Mesothelial cell of epicardium (in vitro differentiated cells): ENCODE measurements around the gene ST6GALNAC4. TPM values are rescaled to one million over a fixed set of nuclear protein-coding genes. Genes with fewer than 3 reads are reported as not detected.

Experiments
- DNase-seq, 2 experiments: peaks; one replicate each; pipeline ENCODE4 v3.0.0; 2021; ENCODE audit warnings: low spot score in 2 of 2; ENCODE audit not compliant: unreplicated experiment in 2 of 2
- H3K27ac Mint-ChIP-seq: 2 replicates; pipeline ENCODE4 v1.8.0; 2021; ENCODE audit warnings: mixed read lengths
- H3K27me3 Mint-ChIP-seq: 2 replicates; pipeline ENCODE4 v1.8.0; 2021; ENCODE audit warnings: low read depth, mixed read lengths
- H3K36me3 Mint-ChIP-seq: 2 replicates; pipeline ENCODE4 v1.8.0; 2021; ENCODE audit warnings: mixed read lengths
- H3K4me1 Mint-ChIP-seq: 2 replicates; pipeline ENCODE4 v1.8.0; 2021; ENCODE audit warnings: mixed read lengths
- H3K4me3 Mint-ChIP-seq: 2 replicates; pipeline ENCODE4 v1.8.0; 2021; ENCODE audit warnings: mild to moderate bottlenecking, moderate library complexity, mixed read lengths
- H3K9me3 Mint-ChIP-seq: 2 replicates; pipeline ENCODE4 v1.8.0; 2021; ENCODE audit warnings: mixed read lengths
- total RNA-seq: library from RNA; stranded (reverse); gene quantifications from 3 replicates; pipeline ENCODE4 v1.2.1, GENCODE V29; 2021
- TF ChIP-seq, protein P1 (sequence below): fragments of 200-600 bp; sonication (generic); IDR thresholded peaks from one replicate; pipeline ENCODE4 v1.5.0; 2021; ENCODE audit warnings: antibody characterized with exemption; ENCODE audit not compliant: unreplicated experiment

ST6GALNAC4 gene
- total RNA-seq, 1 donor from 2014 or later: 14.5 TPM

DNA sequence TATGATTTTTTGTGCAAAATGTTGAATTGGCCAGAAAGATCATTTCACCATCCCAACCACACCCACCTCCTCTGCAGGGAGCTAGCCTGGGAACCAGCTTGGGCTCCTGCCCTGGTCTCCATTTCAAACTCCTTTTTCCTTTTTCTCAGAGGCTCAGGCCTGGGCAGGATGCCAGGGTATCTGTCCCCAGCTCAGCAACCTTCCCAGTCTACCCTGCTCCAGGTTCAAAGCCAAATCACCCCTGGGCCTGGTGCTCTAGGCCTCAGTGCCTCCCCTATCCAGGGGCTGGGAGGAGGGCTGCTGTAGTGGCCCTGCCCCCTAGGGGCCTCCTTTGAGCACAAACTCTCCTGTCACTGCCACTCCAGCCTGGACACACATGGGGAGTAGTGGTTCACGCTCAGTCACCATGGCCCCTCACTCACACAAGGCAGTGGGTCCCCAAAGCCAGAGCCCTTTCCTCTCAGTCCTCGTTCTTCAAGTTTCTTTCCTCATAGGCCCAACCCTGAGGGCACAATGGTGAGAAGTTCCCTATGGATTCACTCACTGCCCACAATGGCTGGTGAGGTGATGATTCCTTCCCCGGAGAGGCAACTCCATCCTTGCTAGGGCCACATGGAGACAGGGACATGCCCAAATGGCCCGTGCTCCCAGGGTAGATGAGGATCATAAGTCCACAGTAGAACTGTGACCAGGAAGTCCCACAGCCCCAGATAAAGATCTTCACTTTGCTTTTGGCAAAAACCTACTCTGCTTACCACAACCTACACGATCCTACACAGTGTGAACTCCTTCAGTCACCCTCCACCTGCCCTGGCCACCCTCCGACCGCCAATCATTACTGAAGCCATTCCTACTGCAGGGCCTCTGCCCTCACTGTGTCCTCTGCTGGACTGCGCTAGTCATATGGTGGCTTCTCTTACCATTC lies 1.6 kb upstream of the ST6GALNAC4 start:
- no peak for DNase-seq
- peaks cover 16% of the 10 kb centered on the region for H3K4me1 Mint-ChIP-seq
- H3K27ac Mint-ChIP-seq: no peak overlapping the region

DNA sequence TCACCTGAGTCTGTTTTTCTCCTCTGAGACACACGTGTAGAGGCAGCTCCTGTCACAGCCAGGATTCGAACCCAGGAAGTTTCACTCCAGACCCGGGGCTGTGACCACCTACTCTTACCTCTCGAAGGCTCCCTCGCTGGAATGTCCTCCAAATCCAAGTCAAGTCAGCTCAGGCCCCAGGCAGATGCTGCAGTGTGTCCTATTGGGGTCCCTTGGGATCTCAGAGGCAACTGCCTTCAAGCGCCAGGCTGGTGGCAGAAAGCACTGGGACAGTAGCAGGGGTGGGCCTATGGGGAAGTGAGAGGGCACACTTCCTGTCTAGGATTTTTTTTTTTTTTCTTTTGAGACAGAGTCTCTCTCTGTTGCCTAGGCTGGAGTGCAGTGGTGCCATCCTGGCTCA lies 762 bp upstream of the ST6GALNAC4 start:
- TF ChIP-seq, protein P1, sequence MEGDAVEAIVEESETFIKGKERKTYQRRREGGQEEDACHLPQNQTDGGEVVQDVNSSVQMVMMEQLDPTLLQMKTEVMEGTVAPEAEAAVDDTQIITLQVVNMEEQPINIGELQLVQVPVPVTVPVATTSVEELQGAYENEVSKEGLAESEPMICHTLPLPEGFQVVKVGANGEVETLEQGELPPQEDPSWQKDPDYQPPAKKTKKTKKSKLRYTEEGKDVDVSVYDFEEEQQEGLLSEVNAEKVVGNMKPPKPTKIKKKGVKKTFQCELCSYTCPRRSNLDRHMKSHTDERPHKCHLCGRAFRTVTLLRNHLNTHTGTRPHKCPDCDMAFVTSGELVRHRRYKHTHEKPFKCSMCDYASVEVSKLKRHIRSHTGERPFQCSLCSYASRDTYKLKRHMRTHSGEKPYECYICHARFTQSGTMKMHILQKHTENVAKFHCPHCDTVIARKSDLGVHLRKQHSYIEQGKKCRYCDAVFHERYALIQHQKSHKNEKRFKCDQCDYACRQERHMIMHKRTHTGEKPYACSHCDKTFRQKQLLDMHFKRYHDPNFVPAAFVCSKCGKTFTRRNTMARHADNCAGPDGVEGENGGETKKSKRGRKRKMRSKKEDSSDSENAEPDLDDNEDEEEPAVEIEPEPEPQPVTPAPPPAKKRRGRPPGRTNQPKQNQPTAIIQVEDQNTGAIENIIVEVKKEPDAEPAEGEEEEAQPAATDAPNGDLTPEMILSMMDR: no peak
- no peak overlapping the region for H3K27ac Mint-ChIP-seq
- H3K36me3 Mint-ChIP-seq: peaks cover 2% of the 10 kb centered on the region
- H3K4me1 Mint-ChIP-seq: peaks cover 16% of the 10 kb centered on the region
- peak overlapping the region; percentile 63 for H3K4me3 Mint-ChIP-seq
- H3K27me3 Mint-ChIP-seq: peaks cover 2% of the 10 kb centered on the region
- no peak for DNase-seq
- H3K9me3 Mint-ChIP-seq: no peaks in the 10 kb centered on the region

More for the DNA sequence above, 1.6 kb upstream of the ST6GALNAC4 start:
- TF ChIP-seq, protein P1: no peak
- no peaks in the 10 kb centered on the region for H3K36me3 Mint-ChIP-seq
- H3K4me3 Mint-ChIP-seq: peak overlapping the region; percentile 30
- no peaks in the 10 kb centered on the region for H3K9me3 Mint-ChIP-seq
- H3K27me3 Mint-ChIP-seq: peaks cover 4% of the 10 kb centered on the region

DNA sequence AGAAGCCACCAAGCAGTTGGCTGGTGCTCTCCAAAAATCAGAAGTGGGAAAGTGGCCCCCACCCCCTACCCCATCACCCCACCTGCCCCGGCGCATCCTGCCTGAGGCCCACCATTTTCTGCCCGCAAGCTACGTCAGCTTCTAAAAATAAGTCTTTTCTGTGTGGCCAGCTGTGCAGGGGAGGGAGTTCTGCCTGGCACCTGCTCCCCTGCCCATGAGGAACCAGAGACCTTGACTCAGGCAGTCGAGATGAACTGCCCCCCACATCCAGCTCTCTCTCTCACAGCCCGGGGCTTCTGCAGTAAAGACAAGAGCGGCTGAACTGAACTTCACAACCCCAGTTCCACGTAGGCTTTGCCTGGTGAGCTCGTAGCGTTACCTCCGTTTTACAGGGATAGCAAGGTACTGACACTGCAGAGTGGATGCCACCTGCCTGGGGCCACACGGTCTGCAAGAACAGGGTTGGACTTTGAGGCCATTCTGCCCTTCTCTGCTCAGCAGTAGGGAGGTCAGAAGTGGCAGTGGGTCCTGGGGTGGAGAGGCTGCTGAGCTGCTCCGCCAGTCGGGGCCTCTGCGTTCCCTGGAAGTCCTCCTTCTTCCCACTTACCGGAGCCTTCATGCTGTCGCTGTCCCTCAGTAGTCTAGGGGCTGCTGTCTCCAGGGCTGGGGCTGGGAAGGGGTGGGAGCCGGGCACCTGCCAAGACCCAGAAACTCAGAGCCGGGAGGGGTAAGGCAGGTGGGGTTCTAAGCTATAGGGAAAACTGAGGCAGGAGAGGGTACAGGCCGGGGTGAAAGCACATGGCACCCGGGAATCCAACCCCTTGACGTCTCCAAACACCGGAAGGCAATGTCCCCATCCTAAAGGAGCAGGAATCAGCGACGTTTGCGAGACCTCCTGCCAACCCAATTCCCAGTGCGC lies 781 bp downstream of the ST6GALNAC4 start:
- no peak for DNase-seq
- Mint-ChIP-seq H3K36me3 (peaks cover 6% of the 10 kb centered on the region), H3K27me3 (no peaks in the 10 kb centered on the region), H3K9me3 (no peaks in the 10 kb centered on the region), H3K4me1 (peaks cover 16% of the 10 kb centered on the region), H3K4me3 (peak overlapping the region; percentile 71), H3K27ac (no peak overlapping the region)
- TF ChIP-seq, protein P1: no peak

DNA sequence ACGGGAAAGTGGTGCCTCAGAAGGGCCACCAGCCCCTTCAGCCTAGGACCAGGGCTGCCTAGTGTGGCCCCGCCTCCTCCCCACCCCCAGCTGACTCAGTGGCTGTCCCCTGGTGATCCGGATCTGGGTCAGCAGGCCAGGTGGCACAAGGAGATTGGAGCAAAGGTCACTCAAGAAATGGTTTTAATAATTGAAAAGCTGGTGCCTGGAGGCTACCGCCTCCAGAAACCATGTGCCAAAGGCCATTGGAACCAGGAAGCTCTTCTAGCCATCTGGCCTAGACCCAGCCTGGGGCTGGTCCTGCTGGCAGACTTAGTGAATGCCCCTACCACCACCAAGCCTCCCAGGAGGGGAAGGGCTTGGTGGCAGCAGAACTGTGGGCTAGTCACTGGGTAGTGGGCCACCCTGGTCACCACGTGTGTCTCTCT lies 1.5 kb downstream of the ST6GALNAC4 start:
- H3K4me3 Mint-ChIP-seq: no peak overlapping the region
- H3K4me1 Mint-ChIP-seq: peaks cover 16% of the 10 kb centered on the region
- H3K36me3 Mint-ChIP-seq: peaks cover 11% of the 10 kb centered on the region
- TF ChIP-seq, protein P1: no peak
- H3K27me3 Mint-ChIP-seq: no peaks in the 10 kb centered on the region
- H3K9me3 Mint-ChIP-seq: no peaks in the 10 kb centered on the region
- no peak for DNase-seq
- no peak overlapping the region for H3K27ac Mint-ChIP-seq

DNA sequence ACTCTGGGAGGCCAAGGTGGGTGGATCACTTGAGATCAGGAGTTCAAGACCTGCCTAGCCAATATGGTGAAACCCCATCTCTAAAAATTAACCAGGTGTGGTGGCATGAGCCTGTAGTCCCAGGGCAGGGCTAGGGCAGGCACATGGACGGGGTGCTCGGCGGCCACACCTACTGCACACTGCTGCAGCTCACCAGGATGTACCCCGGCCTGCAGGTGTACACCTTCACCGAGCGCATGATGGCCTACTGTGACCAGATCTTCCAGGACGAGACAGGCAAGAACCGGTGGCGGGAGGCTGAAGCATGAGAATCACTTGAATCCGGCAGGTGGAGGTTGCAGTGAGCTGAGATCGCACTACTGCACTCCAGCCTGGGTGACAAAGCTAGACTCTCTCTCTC lies 3.2 kb downstream of the ST6GALNAC4 start:
- Mint-ChIP-seq H3K36me3 (peaks cover 11% of the 10 kb centered on the region), H3K27me3 (no peaks in the 10 kb centered on the region), H3K4me3 (no peak overlapping the region), H3K9me3 (no peaks in the 10 kb centered on the region), H3K27ac (no peak overlapping the region), H3K4me1 (peaks cover 16% of the 10 kb centered on the region)
- DNase-seq: no peak
- TF ChIP-seq, protein P1: no peak
